ENCODE measurements around the gene FBXO42. TPM values are rescaled to one million over a fixed set of nuclear protein-coding genes. Genes with fewer than 3 reads are reported as not detected.

FBXO42 gene
- total and polyA plus RNA-seq, 9 of the 15 experiments (the other 6 are each of a cell fraction or from before 2014, with no cell fraction given): 7.2 to 24.8 (median 17.4) TPM

- 96% methylated on average over 3 of the region's 3 CpGs for WGBS (ENCODE audit: insufficient coverage, low coverage, missing lambda C conversion rate)
- H3K9me1 ChIP-seq (ENCODE audit: control insufficient read depth, insufficient read depth, low read length): no peaks in the 10 kb centered on the region
- H3K27me3 ChIP-seq (ENCODE audit: control insufficient read depth in 2 of 2, insufficient read depth in 2 of 2, low read length in 2 of 2): no peaks in the 10 kb centered on the region
- BruUV-seq (replicated peaks): no TSS peak
- no peak for FAIRE-seq
- no peak overlapping the region for H3K27ac ChIP-seq (ENCODE audit: extremely low read depth, low read depth, low read length)
- H3K4me1 ChIP-seq (replicated peaks in 1 of 2; ENCODE audit: control insufficient read depth in 2 of 2, insufficient read depth in 2 of 2, low read length in 2 of 2): peaks cover 0 to 3% of the 10 kb centered on the region in 2 experiments; a peak in 1 of 5 replicates
- H2AFZ ChIP-seq (ENCODE audit: low read depth, low read length): no peak overlapping the region
- no peak overlapping the region for H3K9ac ChIP-seq (ENCODE audit: insufficient read depth in 1 of 2, low read depth in 2 of 2, low read length in 2 of 2)
- H3K79me2 ChIP-seq (ENCODE audit: control insufficient read depth, insufficient read depth, low read length): 0 out of 3 replicates have a peak, but pooled peaks cover 2% of the 10 kb centered on the region
- no peak overlapping the region for H3K4me3 ChIP-seq
- peaks cover 65% of the 10 kb centered on the region for H3K36me3 ChIP-seq (ENCODE audit: control insufficient read depth, insufficient read depth, low read length)
- ChIA-PET CTCF (ENCODE audit: low intra/inter-chr PET ratio) (interaction anchor here (0.8 kb wide), 1 partner anchor 73 kb away, joined by 3 read pairs; no protein-coding TSS in a partner anchor), POLR2A (interaction anchor here (0.7 to 2.6 kb wide), 5 partner anchors 8 to 323 kb away, joined by 3 to 8 read pairs (median 4); partner anchors contain the start of gene NBPF1)
- ATAC-seq: peak; percentile 32; the same call in 1 of the 3 replicates
- no peak for DNase-seq (ENCODE audit: extremely low read depth in 1 of 4, low spot score in 3 of 4)
- no peak overlapping the region for H3K4me2 ChIP-seq (ENCODE audit: insufficient read depth, low read length)
- no peaks in the 10 kb centered on the region for H3K9me3 ChIP-seq (replicated peaks; ENCODE audit: control insufficient read depth, insufficient read depth, low read depth, low read length)
- intact Hi-C loops (cut with micrococcal nuclease): no loop called here
- in situ Hi-C loops (cut with MboI): no loop called here
- H4K20me1 ChIP-seq (replicated peaks; ENCODE audit: control insufficient read depth, insufficient read depth, low read length): no peaks in the 10 kb centered on the region
- no peak for TF ChIP-seq RREB1 (CRISPR knock-in tag; IDR thresholded peaks at IDR 0.05)
- no peak for TF ChIP-seq MAX (CRISPR knock-in tag; IDR thresholded peaks at IDR 0.05)
- TF ChIP-seq ZBTB49 (CRISPR knock-in tag; IDR thresholded peaks at IDR 0.05; ENCODE audit: borderline replicate concordance): no peak
- no peak for TF ChIP-seq ZNF511 (CRISPR knock-in tag; IDR thresholded peaks at IDR 0.05)
- TF ChIP-seq E2F8 (IDR thresholded peaks at IDR 0.05; ENCODE audit: low read depth, partially characterized antibody): no peak
- TF ChIP-seq RFX7 (CRISPR knock-in tag; IDR thresholded peaks at IDR 0.05): no peak
- TF ChIP-seq RAD21 (CRISPR knock-in tag; conservative IDR thresholded peaks at IDR 0.05 in 1 of 2, IDR thresholded peaks at IDR 0.05 in 1 of 2): 0 out of 4 replicates have a peak, but pooled peaks of 1 of the 2 experiments have one; percentile 13
These were observed 62.3 kb downstream of the FBXO42 start for GRCh38 chr1:16289959-16290358.

Measured in K562 (cell line).